GM19452 (cell line): ENCODE measurements around the gene NNMT.

ENCODE experiments used
- ATAC-seq: cut with Tn5 transposase; IDR thresholded peaks from one replicate; pipeline ENCODE4 v1.9.1; 2021; ENCODE audit not compliant: unreplicated experiment

Gene NNMT

GRCh38 chr11:114343020-114343419 lies 46.8 kb downstream of the NNMT start:
- no peak for ATAC-seq

GRCh38 chr11:114343493-114343892 lies 47.3 kb downstream of the NNMT start:
- no peak for ATAC-seq

- no peak for ATAC-seq
These were observed 48.3 kb downstream of the NNMT start for GRCh38 chr11:114344494-114344893.

DNA sequence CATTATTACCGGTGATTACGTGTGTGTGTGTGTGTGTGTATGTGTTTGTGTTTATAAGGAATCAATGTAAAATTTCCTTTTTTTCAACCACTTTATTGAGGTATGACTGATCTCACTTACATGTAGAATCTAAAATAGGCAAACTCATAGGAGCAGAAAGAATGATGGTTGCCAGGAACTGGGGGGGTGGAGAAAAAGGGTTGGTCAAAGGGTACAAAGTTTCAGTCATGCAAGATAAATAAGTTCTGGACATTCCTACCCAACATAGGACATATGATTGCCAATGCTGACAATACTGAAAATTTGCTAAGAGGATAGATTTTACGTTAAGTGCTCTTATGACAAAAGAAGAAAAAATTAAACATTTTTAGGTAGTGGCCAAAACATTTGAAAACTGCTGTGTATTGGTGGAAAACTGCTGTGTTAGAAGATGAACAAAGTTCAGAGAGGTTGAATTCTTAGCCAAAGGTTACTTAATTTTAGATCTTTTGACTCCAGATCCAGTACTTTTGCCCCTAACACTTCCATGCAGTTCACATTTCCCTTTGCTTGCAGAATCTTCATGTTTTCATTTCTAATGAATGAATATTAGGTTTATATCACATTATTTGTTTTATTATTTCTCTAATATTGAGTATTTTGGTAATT lies 49.5 kb downstream of the NNMT start:
- ATAC-seq, result no peak

DNA sequence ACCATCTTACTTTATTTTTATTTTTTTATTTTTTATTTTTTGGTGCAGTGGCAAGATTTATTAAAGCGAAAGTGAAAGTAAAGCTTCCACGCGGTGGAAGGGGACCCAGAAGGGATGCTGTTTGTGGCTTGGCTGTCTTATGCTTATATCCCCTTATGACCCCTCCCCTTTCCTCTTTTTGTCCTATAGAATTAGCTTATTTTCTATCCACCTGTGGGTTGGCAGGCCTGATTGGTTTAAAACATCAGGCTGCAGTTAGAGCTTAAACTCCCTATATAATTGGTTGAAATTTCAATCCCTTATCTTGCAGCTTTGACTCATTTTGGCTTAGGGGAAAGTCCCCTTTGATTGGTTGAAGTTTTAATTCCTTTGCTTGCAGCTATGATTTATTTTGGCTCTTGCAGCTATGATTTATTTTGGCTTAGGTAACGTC lies 50.5 kb downstream of the NNMT start:
- ATAC-seq, result no peak

DNA sequence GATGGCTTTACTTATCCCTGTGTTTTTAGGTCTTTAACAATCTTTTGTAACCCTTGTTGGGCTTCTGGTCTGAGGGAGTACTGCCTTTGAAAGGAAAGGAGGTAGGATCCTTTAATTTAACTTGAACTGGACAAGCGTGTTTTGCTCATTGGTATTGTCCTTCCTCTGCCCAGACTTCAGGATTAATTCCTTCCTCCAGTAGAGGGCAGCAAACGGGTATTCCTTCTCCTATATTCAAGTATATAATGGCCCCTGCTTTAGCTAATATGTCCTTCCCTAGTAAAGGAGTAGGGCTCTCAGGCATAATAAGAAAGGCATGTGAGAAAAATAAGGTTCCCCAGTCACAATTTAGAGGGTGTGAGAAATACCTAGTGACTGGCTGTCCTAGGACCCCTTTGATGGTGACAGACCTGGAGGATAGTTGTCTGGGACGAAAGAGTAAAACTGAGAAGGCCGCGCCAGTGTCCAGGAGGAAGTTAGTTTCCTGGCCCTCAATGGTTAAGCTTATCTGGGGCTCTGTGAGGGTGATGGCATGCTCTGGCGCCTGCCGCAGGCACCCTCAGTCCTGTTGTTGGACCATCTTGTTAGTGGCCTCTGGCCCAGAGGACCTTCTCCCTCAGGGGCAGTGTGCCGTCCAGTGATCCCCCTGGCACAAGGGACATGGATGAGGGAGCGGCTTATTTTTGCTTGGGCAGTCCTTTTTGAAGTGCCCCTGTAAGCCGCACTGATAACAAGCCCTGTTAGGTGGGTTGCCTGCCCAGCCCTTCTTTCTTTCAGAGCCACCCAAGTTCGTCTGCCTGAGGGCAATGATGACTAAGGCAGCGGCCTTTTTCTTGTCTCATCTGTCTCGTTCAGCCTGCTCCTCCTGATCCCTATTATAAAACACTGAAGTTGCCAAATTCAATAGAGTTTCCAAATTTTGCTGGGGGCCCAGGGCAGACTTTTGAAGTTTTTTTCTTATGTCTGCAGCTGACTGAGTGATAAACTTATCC lies 52.3 kb downstream of the NNMT start:
- ATAC-seq, result no peak

DNA sequence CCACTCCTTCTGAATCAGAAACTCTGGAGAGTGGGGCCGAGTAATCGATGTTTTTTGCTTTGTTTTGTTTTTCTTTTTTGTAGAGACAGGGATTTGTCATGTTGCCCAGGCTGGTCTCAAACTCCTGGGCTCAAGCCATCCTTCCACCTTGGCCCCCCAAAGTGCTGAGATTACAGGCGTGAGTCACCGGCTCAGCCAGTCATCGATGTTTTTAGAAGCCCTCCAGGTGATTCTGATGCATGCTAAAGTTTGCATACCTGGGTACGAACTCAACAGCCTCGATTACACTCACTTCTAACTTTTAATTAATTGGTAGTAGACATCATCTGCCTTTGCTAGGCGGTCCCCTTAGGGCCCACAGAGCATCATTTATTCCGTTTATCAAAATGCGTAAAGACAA lies 53.8 kb downstream of the NNMT start:
- ATAC-seq, result no peak

DNA sequence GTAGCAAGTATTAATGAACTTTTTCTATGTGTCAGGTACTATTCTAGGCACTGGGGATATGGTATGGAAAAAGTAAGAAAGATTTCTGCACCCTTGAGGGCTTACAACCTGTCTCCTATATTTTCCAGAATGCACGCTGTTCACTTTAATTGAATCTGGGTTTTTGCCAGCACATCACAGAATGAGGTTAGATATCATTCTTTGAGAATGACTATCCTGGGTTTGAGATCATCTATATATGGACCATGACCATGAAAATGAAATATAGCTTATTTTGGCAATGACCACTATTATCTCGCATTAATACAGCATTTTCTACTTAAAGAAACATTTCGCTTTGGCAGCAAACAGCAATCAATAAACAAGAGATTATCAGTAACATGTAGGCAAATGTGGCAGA lies 57.2 kb downstream of the NNMT start:
- ATAC-seq, result no peak

DNA sequence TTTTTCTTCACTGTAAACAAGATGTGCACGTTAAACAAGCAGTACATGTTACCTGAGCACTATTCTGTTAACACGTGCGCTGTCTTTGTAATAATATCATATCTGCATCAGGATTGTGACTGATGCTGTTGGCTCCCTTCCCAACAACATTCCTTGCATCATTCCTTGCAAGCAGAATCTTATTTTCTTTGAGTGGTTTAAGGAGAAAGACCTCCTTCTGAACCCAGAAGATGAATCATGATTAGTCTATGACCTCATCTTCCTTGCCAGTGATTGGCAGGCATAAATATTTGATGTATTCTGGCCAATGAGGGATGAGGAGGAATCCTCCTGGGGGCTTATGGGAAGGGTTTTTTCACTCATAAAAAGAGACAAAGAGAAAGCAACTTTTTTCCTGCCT lies 57.9 kb downstream of the NNMT start:
- ATAC-seq, result no peak

DNA sequence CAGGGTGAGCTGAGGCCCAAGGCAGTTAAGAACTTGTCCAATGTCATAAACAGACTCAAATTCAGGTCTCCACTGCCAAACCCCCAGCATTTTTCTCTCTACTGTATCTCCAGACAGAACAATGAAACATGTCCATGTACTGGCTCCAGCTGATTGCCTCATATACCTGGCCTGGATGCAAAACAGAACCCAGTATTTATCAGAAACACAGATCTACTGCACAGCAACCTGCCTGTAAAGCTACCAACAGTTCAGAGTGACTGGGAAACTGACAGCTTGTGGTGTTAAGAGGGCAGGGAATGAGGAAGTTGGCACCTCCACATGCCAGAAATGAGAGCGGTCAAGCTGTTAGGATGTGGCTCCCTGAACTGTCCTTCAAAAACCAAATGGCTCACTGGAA lies 62.5 kb downstream of the NNMT start:
- ATAC-seq, result no peak

- no peak for ATAC-seq
These were observed 63.1 kb downstream of the NNMT start for GRCh38 chr11:114359342-114359741.

GRCh38 chr11:114362326-114362725 lies 66.1 kb downstream of the NNMT start:
- no peak for ATAC-seq

DNA sequence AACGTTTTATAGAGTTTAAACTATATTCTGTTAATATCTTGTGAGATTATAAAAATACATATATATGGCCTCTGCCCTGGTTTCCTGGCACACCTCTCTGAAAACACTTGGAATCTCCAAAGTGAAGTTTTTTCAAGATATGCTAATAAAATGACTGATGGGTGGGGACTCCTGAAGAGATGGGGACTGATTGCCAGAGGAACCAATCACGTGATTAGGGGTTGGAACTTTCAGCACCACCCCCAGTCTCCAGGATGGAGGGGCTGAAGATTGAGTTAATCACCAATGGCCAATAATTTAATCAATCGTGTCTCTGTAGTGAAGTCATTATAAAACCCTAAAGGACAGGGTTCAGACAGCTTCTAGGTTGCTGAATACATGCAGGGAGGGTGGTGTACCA lies 66.8 kb downstream of the NNMT start:
- no peak for ATAC-seq
